OCI-LY7 (cell line): ENCODE measurements around the gene ACRV1. TPM values are rescaled to one million over a fixed set of nuclear protein-coding genes. Genes with fewer than 3 reads are reported as not detected.

Source experiments
- BruUV-seq: library from RNA; stranded (reverse); fragments of 400-500 nt; replicated peaks from 2 replicates; lab custom pipeline; 2021; lab: Mats Ljungman, UMichigan
- CTCF ChIA-PET: fragments of 300-600 bp; sonication (Branson Sonifier 250); formaldehyde crosslinking; loops from one replicate; lab custom pipeline; 2022; ENCODE audit warnings: antibody characterized with exemption; ENCODE audit not compliant: unreplicated experiment; lab: Charles Lee
- POLR2A ChIA-PET: fragments of 300-600 bp; sonication (Branson Sonifier 250); formaldehyde crosslinking; loops from one replicate; lab custom pipeline; 2022; ENCODE audit warnings: antibody characterized with exemption; lab: Charles Lee
- DNase-seq: peaks from one replicate; pipeline ENCODE4 v3.0.0-alpha.2; 2015; ENCODE audit warnings: low spot score
- H2AFZ ChIP-seq: fragments of 200-600 bp; sonication (generic), shearing (Covaris generic); 2 replicates; pipeline ENCODE4 v1.6.1; 2014; ENCODE audit warnings: mild to moderate bottlenecking, antibody characterized with exemption, low read length, moderate library complexity
- H3K27ac ChIP-seq: fragments of 200-600 bp; sonication (generic); 2 replicates; pipeline ENCODE4 v1.5.1; 2014; ENCODE audit warnings: mixed run types, low read depth, mild to moderate bottlenecking, moderate library complexity, low read length, inconsistent platforms; ENCODE audit not compliant: poor library complexity, severe bottlenecking
- H3K36me3 ChIP-seq: fragments of 200-600 bp; sonication (generic); 2 replicates; pipeline ENCODE4 v1.6.1; 2014; ENCODE audit warnings: mild to moderate bottlenecking, antibody characterized with exemption, low read length, moderate library complexity, mixed read lengths; ENCODE audit not compliant: insufficient read depth
- H3K4me1 ChIP-seq: fragments of 200-600 bp; sonication (generic); 2 replicates; pipeline ENCODE4 v1.5.1; 2014; ENCODE audit warnings: mild to moderate bottlenecking, low read length; ENCODE audit not compliant: insufficient read depth, poor library complexity, severe bottlenecking
- H3K4me2 ChIP-seq: fragments of 200-600 bp; sonication (generic); 2 replicates; pipeline ENCODE4 v1.6.1; 2014; ENCODE audit warnings: mild to moderate bottlenecking, low read length
- H3K4me3 ChIP-seq: fragments of 200-600 bp; sonication (generic); 2 replicates; pipeline ENCODE4 v1.5.1; 2014; ENCODE audit warnings: mild to moderate bottlenecking, low read depth, low read length; ENCODE audit not compliant: poor library complexity, severe bottlenecking
- H3K79me2 ChIP-seq: fragments of 200-600 bp; sonication (generic); 2 replicates; pipeline ENCODE4 v1.6.1; 2016; ENCODE audit warnings: low read depth, mild to moderate bottlenecking, low read length, moderate library complexity, mixed read lengths; ENCODE audit not compliant: insufficient read depth
- H3K9me2 ChIP-seq: fragments of 200-600 bp; sonication (generic); 2 replicates; pipeline ENCODE4 v1.6.1; 2016; ENCODE audit warnings: mild to moderate bottlenecking, low read length, mixed read lengths; ENCODE audit not compliant: insufficient read depth
- H3K9me3 ChIP-seq: fragments of 200-600 bp; sonication (generic); 2 replicates; pipeline ENCODE4 v1.6.1; 2014; ENCODE audit warnings: mild to moderate bottlenecking, mixed run types, low read length, mixed read lengths
- H4K20me1 ChIP-seq: fragments of 200-600 bp; sonication (generic); 2 replicates; pipeline ENCODE4 v1.6.1; 2014; ENCODE audit warnings: mild to moderate bottlenecking, antibody characterized with exemption, low read length, moderate library complexity, mixed read lengths; ENCODE audit not compliant: insufficient read depth
- CTCF ChIP-seq: fragments of 200-600 bp; sonication (generic); conservative IDR thresholded peaks from 2 replicates; pipeline ENCODE4 v1.5.1; 2014; ENCODE audit warnings: mild to moderate bottlenecking, antibody characterized with exemption, low read length, moderate library complexity, mixed read lengths
- EZH2phosphoT487 ChIP-seq: fragments of 200-600 bp; sonication (generic); IDR thresholded peaks from 2 replicates; pipeline ENCODE4 v1.6.1; 2018; ENCODE audit warnings: low read depth, borderline replicate concordance, mild to moderate bottlenecking, mixed run types, antibody characterized with exemption, low read length, moderate library complexity, mixed read lengths
- intact Hi-C: fragments of 100-400 bp; cut with micrococcal nuclease; formaldehyde crosslinking; loops from one replicate; pipeline ENCODE4 v1.10.0; 2022; ENCODE audit not compliant: unreplicated experiment
- total RNA-seq, 2 experiments: library from RNA; depleted of rRNA in 1 of 2; stranded (reverse); fragments of >200 nt in 1 of 2; shearing (Covaris generic) in 1 of 2; gene quantifications; 2 replicates each; pipeline ENCODE4 v1.2.3, GENCODE V29; 2014 to 2022

The ACRV1 gene
- total RNA-seq, 2 experiments from 2014 or later = 0.16 TPM; not detected in 1

DNA sequence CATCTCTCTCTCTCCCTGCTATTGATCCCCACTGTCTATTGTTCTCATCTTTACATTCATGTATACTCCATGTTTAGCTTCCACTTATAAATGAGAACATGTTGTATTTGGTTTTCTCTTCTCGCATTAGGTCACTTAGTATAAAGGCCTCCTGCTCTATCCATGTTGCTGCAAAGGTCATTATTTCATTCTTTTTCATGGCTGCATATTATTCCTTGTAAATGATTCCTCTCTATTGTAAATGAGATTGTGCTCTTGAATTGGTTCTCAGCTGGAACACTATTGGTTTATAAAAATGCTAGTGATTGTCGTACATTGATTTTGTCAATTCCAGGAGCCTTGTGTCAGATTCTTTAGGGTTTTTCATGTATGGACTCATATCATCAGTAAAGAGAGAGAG is 13.5 kb downstream of the ACRV1 start:
- H3K79me2 ChIP-seq = peaks cover 52% of the 10 kb centered on the region; the same call in 1 of the 2 replicates
- POLR2A ChIA-PET = interaction anchor here (0.6 kb wide), 1 partner anchor 219 kb away, joined by 6 read pairs; no protein-coding TSS in a partner anchor
- H3K27ac ChIP-seq = no peak overlapping the region
- CTCF ChIA-PET = no interaction called here
- H3K9me2 ChIP-seq = no peaks in the 10 kb centered on the region
- intact Hi-C loops = no loop called here
- no TSS peak for BruUV-seq
- no peak overlapping the region for H3K4me3 ChIP-seq
- no peaks in the 10 kb centered on the region for H3K4me1 ChIP-seq
- no peak for DNase-seq
- H4K20me1 ChIP-seq = no peaks in the 10 kb centered on the region
- no peak overlapping the region for H3K4me2 ChIP-seq
- peaks cover 97% of the 10 kb centered on the region for H3K36me3 ChIP-seq
- TF ChIP-seq CTCF (no peak), EZH2phosphoT487 (no peak)
- peaks cover 16% of the 10 kb centered on the region; the same call in 1 of the 2 replicates for H3K9me3 ChIP-seq
- no peak overlapping the region for H2AFZ ChIP-seq

DNA sequence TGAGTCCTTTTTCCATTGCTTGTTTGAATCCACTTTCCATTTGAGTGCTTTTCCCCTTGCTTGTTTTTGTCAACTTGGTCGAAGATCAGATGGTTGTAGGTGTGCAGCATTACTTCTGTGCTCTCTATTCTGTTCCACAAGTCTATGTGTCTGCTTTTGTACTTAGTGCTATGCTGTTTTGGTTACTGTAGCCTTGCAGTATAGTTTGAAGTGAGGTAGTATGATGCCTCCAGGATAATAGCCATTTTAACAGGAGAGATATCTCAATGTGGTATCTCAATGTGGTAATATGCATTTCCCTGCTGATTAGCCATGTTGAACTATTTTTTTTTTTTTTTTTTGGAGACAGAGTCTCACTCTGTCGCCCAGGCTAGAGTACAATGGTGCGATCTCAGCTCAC is 16.7 kb downstream of the ACRV1 start:
- no peaks in the 10 kb centered on the region for H4K20me1 ChIP-seq
- peaks cover 16% of the 10 kb centered on the region; the same call in 1 of the 2 replicates for H3K9me3 ChIP-seq
- ChIA-PET CTCF (no interaction called here), POLR2A (interaction anchor here (0.7 kb wide), 1 partner anchor 8 kb away, joined by 4 read pairs; no protein-coding TSS in a partner anchor)
- no peaks in the 10 kb centered on the region for H3K4me1 ChIP-seq
- intact Hi-C loops = no loop called here
- no peak overlapping the region for H2AFZ ChIP-seq
- TF ChIP-seq CTCF (no peak), EZH2phosphoT487 (no peak)
- no peaks in the 10 kb centered on the region for H3K9me2 ChIP-seq
- H3K27ac ChIP-seq = no peak overlapping the region
- peaks cover 99% of the 10 kb centered on the region for H3K36me3 ChIP-seq
- DNase-seq = no peak
- peaks cover 41% of the 10 kb centered on the region; the same call in 1 of the 2 replicates for H3K79me2 ChIP-seq
- no TSS peak for BruUV-seq
- H3K4me3 ChIP-seq = no peak overlapping the region
- no peak overlapping the region for H3K4me2 ChIP-seq

DNA sequence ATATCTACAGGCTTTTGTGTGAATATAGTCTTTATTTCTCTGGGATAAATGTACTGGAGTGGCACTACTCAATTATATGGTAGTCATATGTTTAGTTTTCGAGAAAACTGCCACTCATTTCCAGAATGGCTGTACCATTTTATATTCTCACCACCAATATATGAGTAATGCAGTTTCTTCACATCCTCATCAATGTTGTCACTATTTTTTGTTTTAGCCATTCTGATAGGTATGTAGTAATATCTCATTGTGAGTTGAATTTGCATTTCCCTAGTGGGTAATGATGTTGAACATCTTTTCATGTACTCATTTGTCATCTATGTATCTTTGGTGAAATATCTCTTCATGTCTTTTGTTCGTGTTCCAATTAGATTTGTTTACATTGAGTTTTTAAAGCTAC is 18.0 kb downstream of the ACRV1 start:
- H3K9me2 ChIP-seq = no peaks in the 10 kb centered on the region
- H4K20me1 ChIP-seq = no peaks in the 10 kb centered on the region
- ChIA-PET CTCF (no interaction called here), POLR2A (no interaction called here)
- H3K27ac ChIP-seq = no peak overlapping the region
- no peak overlapping the region for H2AFZ ChIP-seq
- intact Hi-C loops = no loop called here
- no peak for TF ChIP-seq CTCF
- TF ChIP-seq EZH2phosphoT487 = no peak
- peaks cover 100% of the 10 kb centered on the region for H3K36me3 ChIP-seq
- H3K4me1 ChIP-seq = no peaks in the 10 kb centered on the region
- DNase-seq = no peak
- BruUV-seq = no TSS peak
- H3K4me2 ChIP-seq = no peak overlapping the region
- H3K79me2 ChIP-seq = peaks cover 39% of the 10 kb centered on the region; the same call in 1 of the 2 replicates
- H3K4me3 ChIP-seq = no peak overlapping the region
- peaks cover 16% of the 10 kb centered on the region; the same call in 1 of the 2 replicates for H3K9me3 ChIP-seq
